Measurements from ENCODE around the gene MATN4. TPM values are rescaled to one million over a fixed set of nuclear protein-coding genes. Genes with fewer than 3 reads are reported as not detected.

Gene MATN4
- total and polyA plus RNA-seq, 2 of the 4 experiments (the other 2 are of a cell fraction): 0.12 TPM; not detected in 1

DNA sequence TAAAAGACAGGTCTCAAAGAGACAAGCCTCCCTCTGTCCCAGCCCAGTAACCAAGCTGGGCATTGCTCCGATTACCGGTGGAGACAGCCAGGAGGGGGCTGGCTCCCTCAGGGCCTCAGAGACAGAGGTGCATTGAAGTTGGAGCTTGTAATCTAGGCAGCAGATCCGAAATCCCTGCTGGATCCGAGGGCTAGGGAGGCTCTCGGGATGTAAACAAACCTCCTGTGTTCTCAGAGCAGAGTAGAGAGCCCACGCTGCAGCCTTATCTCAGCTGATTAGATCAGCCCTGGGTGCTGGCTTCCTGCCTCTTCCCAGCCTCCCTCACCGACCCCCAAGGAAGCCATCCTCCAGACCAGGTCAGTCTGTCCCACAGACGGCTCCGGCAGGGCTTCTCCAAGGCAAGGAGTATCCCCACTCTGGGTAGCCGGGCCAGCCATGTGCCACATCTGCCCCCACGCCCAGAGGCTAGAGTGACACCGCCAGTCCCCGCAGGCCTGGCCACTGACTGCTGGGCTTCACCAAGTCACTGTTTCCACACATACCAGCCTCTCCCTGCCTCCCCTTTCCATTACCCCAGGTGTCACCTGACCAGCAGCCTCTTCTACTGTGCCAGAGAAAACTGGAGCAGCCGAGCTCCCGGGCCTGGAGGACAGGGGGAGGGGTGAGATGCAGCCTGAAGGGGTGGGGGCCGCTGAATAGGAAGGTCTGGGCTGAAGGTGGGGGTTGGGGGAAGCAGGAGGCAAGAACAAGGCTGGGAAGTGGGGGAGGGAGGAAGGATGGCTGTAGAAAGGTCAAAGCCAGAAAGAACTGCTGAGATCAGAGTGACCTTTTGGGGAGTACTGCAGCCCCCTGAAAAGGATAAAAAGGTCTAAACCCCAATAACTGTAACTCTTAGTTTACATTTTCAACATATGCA is 34.1 kb upstream of the MATN4 start:
- Histone ChIP-seq H3K79me1 (ENCODE audit: low read depth in 1 of 2, low read length in 2 of 2) (peaks cover 18 to 94% of the 10 kb centered on the region in 2 experiments), H3K4me3 (ENCODE audit: insufficient read depth, low read depth, low read length) (no peak overlapping the region; the same call in 1 of the 2 replicates)

More for the DNA sequence above, 34.1 kb upstream of the MATN4 start:
- Histone ChIP-seq H3K9me1 (ENCODE audit: insufficient read depth, low read length) (peaks cover 41% of the 10 kb centered on the region), H3K9me3 (ENCODE audit: control insufficient read depth, insufficient read depth, low read length) (no peaks in the 10 kb centered on the region), H2AK5ac (ENCODE audit: low read depth, low read length) (peak overlapping the region; percentile 97), H3K4me2 (ENCODE audit: low read depth, low read length) (peak overlapping the region; percentile 87), H2AFZ (replicated peaks; ENCODE audit: low read length, poor library complexity) (peak overlapping the region; percentile 58), H4K91ac (ENCODE audit: insufficient read depth, low read depth, low read length) (peak overlapping the region; percentile 99), H3K9ac (ENCODE audit: low read depth, low read length) (peak overlapping the region; percentile 50), H3K4me1 (ENCODE audit: control insufficient read depth, insufficient read depth, low read length) (peaks cover 65% of the 10 kb centered on the region), H4K20me1 (ENCODE audit: insufficient read depth, low read length) (peaks cover 45% of the 10 kb centered on the region), H3K27me3 (ENCODE audit: control insufficient read depth, insufficient read depth, low read length) (no peaks in the 10 kb centered on the region), H4K5ac (ENCODE audit: low read depth, low read length) (peak overlapping the region; percentile 58), H3K23ac (ENCODE audit: low read depth, low read length) (peak overlapping the region; percentile 93), H2BK15ac (ENCODE audit: low read depth, low read length) (peak overlapping the region; percentile 99; the same call in 2 of the 3 replicates), H3K56ac (ENCODE audit: extremely low read depth, insufficient read depth, low read length) (peak overlapping the region; percentile 65; the same call in 1 of the 2 replicates), H3K14ac (replicated peaks; ENCODE audit: low read depth, low read length) (peak overlapping the region; percentile 90), H2AK9ac (replicated peaks; ENCODE audit: low read depth, low read length, poor library complexity) (peak overlapping the region; percentile 92), H4K8ac (ENCODE audit: low read depth in 2 of 2, low read length in 2 of 2) (peak overlapping the region; percentile 73 to 78), H3K18ac (ENCODE audit: low read depth, low read length) (peak overlapping the region; percentile 70), H2BK20ac (ENCODE audit: low read depth, low read length) (peak overlapping the region; percentile 96), H2BK5ac (ENCODE audit: low read depth, low read length, poor library complexity, severe bottlenecking) (peak overlapping the region; percentile 93), H3K27ac (ENCODE audit: insufficient read depth, low read length) (peak overlapping the region; percentile 92), H3K4ac (ENCODE audit: low read depth, low read length) (peak overlapping the region; percentile 99), H2BK120ac (ENCODE audit: low read depth, low read length) (peak overlapping the region; percentile 95), H3K36me3 (ENCODE audit: control insufficient read depth, insufficient read depth, low read length) (peaks cover 32% of the 10 kb centered on the region)
- ATAC-seq (ENCODE audit: low read depth) (peak; percentile 13), DNase-seq (peak; percentile 74)
- ChIA-PET POLR2A (ENCODE audit: unreplicated experiment) (no interaction called here), CTCF (interaction anchor here (2.5 kb wide), 1 partner anchor 21 kb away, joined by 8 read pairs; the partner anchor contains the start of gene SYS1)
- in situ Hi-C loops (cut with MboI; ENCODE audit: low sequenced_read_pairs) (loop anchor here (25.0 kb wide), 1 partner anchor 570 kb away; the partner anchor contains the start of gene PLTP), dilution Hi-C loops (cut with HindIII; ENCODE audit: low sequenced_read_pairs, unreplicated experiment) (no loop called here), intact Hi-C loops (cut with micrococcal nuclease) (no loop called here)
- TF ChIP-seq CEBPB (IDR thresholded peaks at IDR 0.05; ENCODE audit: low read depth, low read length) (no peak), FOS (IDR thresholded peaks at IDR 0.05; ENCODE audit: low read depth, low read length) (no peak), MAZ (IDR thresholded peaks at IDR 0.05; ENCODE audit: borderline replicate concordance, low read depth, low read length) (peak; percentile 13; the same call in 1 of the 2 replicates), RAD21 (IDR thresholded peaks at IDR 0.05; ENCODE audit: low read length) (no peak), POLR2A (IDR thresholded peaks at IDR 0.05; ENCODE audit: low read depth, low read length) (peak; percentile 65), MXI1 (IDR thresholded peaks at IDR 0.05; ENCODE audit: borderline replicate concordance, low read depth, low read length) (0 out of 2 replicates have a peak, but pooled peaks have one; percentile 65), NFE2L2 (IDR thresholded peaks at IDR 0.05; ENCODE audit: low read depth, low read length) (no peak)
- TF ChIP-seq, protein P1, sequence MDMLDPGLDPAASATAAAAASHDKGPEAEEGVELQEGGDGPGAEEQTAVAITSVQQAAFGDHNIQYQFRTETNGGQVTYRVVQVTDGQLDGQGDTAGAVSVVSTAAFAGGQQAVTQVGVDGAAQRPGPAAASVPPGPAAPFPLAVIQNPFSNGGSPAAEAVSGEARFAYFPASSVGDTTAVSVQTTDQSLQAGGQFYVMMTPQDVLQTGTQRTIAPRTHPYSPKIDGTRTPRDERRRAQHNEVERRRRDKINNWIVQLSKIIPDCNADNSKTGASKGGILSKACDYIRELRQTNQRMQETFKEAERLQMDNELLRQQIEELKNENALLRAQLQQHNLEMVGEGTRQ (IDR thresholded peaks at IDR 0.05; ENCODE audit: low read depth, low read length): peak; percentile 67
- no TSS peak for BruUV-seq (replicated peaks)
- WGBS, 2 experiments (ENCODE audit: extremely low coverage in 2 of 2, insufficient read length in 1 of 2): 0% methylated on average over 5 of the region's 16 CpGs; no CpG with 5 or more reads in 1 of the 2 experiments

Data from IMR-90 (cell line).